Activated CD8-positive, alpha-beta memory T cell treated with anti-CD3 and anti-CD28 coated beads, Interleukin-2, amount 10 ng/mL, durations not matched to agents 7 days and 5 days (primary cell): Measurements from ENCODE around the gene CAMTA1. TPM values are rescaled to one million over a fixed set of nuclear protein-coding genes. Genes with fewer than 3 reads are reported as not detected.

Experiments
- ATAC-seq: fragments of 150-1000 bp; cut with Tn5 transposase; one replicate; pipeline ENCODE4 v1.10.0; 2021; ENCODE audit warnings: moderate library complexity
- CTCF ChIA-PET: fragments of 350-600 bp; sonication (Branson Sonifier 250); formaldehyde crosslinking; loops from one replicate; lab custom pipeline; 2021; ENCODE audit warnings: antibody characterized with exemption; lab: Charles Lee
- DNase-seq: peaks from one replicate; pipeline ENCODE4 v3.0.0-alpha.2; 2020
- H3K27ac Mint-ChIP-seq: one replicate; pipeline ENCODE4 v1.8.0; 2021; ENCODE audit warnings: mild to moderate bottlenecking, mixed read lengths
- H3K27me3 Mint-ChIP-seq: one replicate; pipeline ENCODE4 v1.8.0; 2021; ENCODE audit warnings: mixed read lengths
- H3K36me3 Mint-ChIP-seq: one replicate; pipeline ENCODE4 v1.8.0; 2021; ENCODE audit warnings: mild to moderate bottlenecking, mixed read lengths
- H3K4me1 Mint-ChIP-seq: one replicate; pipeline ENCODE4 v1.8.0; 2021; ENCODE audit warnings: mixed read lengths
- H3K4me3 Mint-ChIP-seq: one replicate; pipeline ENCODE4 v1.8.0; 2021; ENCODE audit warnings: mild to moderate bottlenecking, moderate library complexity, mixed read lengths
- H3K9me3 Mint-ChIP-seq: one replicate; pipeline ENCODE4 v1.8.0; 2022; ENCODE audit warnings: low read depth, mixed read lengths
- total RNA-seq, 2 experiments: library from RNA; stranded (reverse); gene quantifications; one replicate each; pipeline ENCODE4 v1.2.3, GENCODE V29; 2021

CAMTA1 gene
- total RNA-seq, 2 experiments from 2014 or later: 42.8 to 43.2 TPM

GRCh38 chr1:7228252-7228961 lies 443.2 kb downstream of the CAMTA1 start:
- Mint-ChIP-seq H3K27me3 (no peaks in the 10 kb centered on the region), H3K27ac (no peak overlapping the region)

GRCh38 chr1:7229186-7229585 lies 443.9 kb downstream of the CAMTA1 start:
- CTCF ChIA-PET: no interaction called here
- ATAC-seq (no peak), DNase-seq (no peak)
- Mint-ChIP-seq H3K27me3 (no peaks in the 10 kb centered on the region), H3K36me3 (no peaks in the 10 kb centered on the region), H3K4me3 (no peak overlapping the region), H3K4me1 (no peaks in the 10 kb centered on the region), H3K9me3 (no peaks in the 10 kb centered on the region), H3K27ac (no peak overlapping the region)

More at GRCh38 chr1:7228252-7228961, 443.2 kb downstream of the CAMTA1 start:
- Mint-ChIP-seq H3K4me1 (no peaks in the 10 kb centered on the region), H3K9me3 (no peaks in the 10 kb centered on the region), H3K36me3 (no peaks in the 10 kb centered on the region), H3K4me3 (no peak overlapping the region)
- ATAC-seq (no peak), DNase-seq (no peak)
- CTCF ChIA-PET: no interaction called here

GRCh38 chr1:7229696-7230631 lies 444.7 kb downstream of the CAMTA1 start:
- H3K27ac Mint-ChIP-seq: no peak overlapping the region
- no peaks in the 10 kb centered on the region for H3K9me3 Mint-ChIP-seq
- no peaks in the 10 kb centered on the region for H3K36me3 Mint-ChIP-seq
- no peaks in the 10 kb centered on the region for H3K27me3 Mint-ChIP-seq
- no peak overlapping the region for H3K4me3 Mint-ChIP-seq
- DNase-seq (peak; percentile 5), ATAC-seq (no peak)
- CTCF ChIA-PET: no interaction called here
- no peaks in the 10 kb centered on the region for H3K4me1 Mint-ChIP-seq

- H3K9me3 Mint-ChIP-seq: no peaks in the 10 kb centered on the region
- ATAC-seq (no peak), DNase-seq (peak; percentile 7)
- H3K27ac Mint-ChIP-seq: no peak overlapping the region
- no peaks in the 10 kb centered on the region for H3K36me3 Mint-ChIP-seq
- CTCF ChIA-PET: no interaction called here
- H3K27me3 Mint-ChIP-seq: peaks cover 15% of the 10 kb centered on the region
- H3K4me3 Mint-ChIP-seq: no peak overlapping the region
- H3K4me1 Mint-ChIP-seq: no peaks in the 10 kb centered on the region
Measured at GRCh38 chr1:7232441-7233236, 447.4 kb downstream of the CAMTA1 start.

- H3K4me1 Mint-ChIP-seq: no peaks in the 10 kb centered on the region
- H3K27me3 Mint-ChIP-seq: peaks cover 15% of the 10 kb centered on the region
- DNase-seq (peak; percentile 35), ATAC-seq (no peak)
- H3K9me3 Mint-ChIP-seq: no peaks in the 10 kb centered on the region
- H3K4me3 Mint-ChIP-seq: no peak overlapping the region
- no peak overlapping the region for H3K27ac Mint-ChIP-seq
- no peaks in the 10 kb centered on the region for H3K36me3 Mint-ChIP-seq
- CTCF ChIA-PET: no interaction called here
Measured at GRCh38 chr1:7233237-7233540, 447.9 kb downstream of the CAMTA1 start.

- Mint-ChIP-seq H3K27ac (no peak overlapping the region), H3K4me1 (no peaks in the 10 kb centered on the region), H3K36me3 (no peaks in the 10 kb centered on the region), H3K4me3 (no peak overlapping the region), H3K27me3 (peaks cover 15% of the 10 kb centered on the region), H3K9me3 (no peaks in the 10 kb centered on the region)
- no peak for ATAC-seq
- peak; percentile 23 for DNase-seq
- CTCF ChIA-PET: no interaction called here
Measured at GRCh38 chr1:7233646-7234470, 448.6 kb downstream of the CAMTA1 start.

- peaks cover 17% of the 10 kb centered on the region for H3K27me3 Mint-ChIP-seq
- ATAC-seq: no peak
- H3K9me3 Mint-ChIP-seq: no peaks in the 10 kb centered on the region
- H3K36me3 Mint-ChIP-seq: no peaks in the 10 kb centered on the region
- no peak overlapping the region for H3K27ac Mint-ChIP-seq
- CTCF ChIA-PET: no interaction called here
- DNase-seq: peak; percentile 14
- H3K4me1 Mint-ChIP-seq: no peaks in the 10 kb centered on the region
- H3K4me3 Mint-ChIP-seq: no peak overlapping the region
Measured at GRCh38 chr1:7234471-7234755, 449.2 kb downstream of the CAMTA1 start.

- H3K36me3 Mint-ChIP-seq: no peaks in the 10 kb centered on the region
- DNase-seq: no peak
- CTCF ChIA-PET: no interaction called here
- no peak overlapping the region for H3K4me3 Mint-ChIP-seq
- H3K27ac Mint-ChIP-seq: no peak overlapping the region
- H3K27me3 Mint-ChIP-seq: peaks cover 17% of the 10 kb centered on the region
- ATAC-seq: no peak
- no peaks in the 10 kb centered on the region for H3K9me3 Mint-ChIP-seq
- no peaks in the 10 kb centered on the region for H3K4me1 Mint-ChIP-seq
Measured at GRCh38 chr1:7235871-7236517, 450.7 kb downstream of the CAMTA1 start.

- no peaks in the 10 kb centered on the region for H3K9me3 Mint-ChIP-seq
- CTCF ChIA-PET: no interaction called here
- ATAC-seq: no peak
- H3K27ac Mint-ChIP-seq: no peak overlapping the region
- no peaks in the 10 kb centered on the region for H3K4me1 Mint-ChIP-seq
- no peaks in the 10 kb centered on the region for H3K36me3 Mint-ChIP-seq
- no peak for DNase-seq
- H3K27me3 Mint-ChIP-seq: peaks cover 24% of the 10 kb centered on the region
- no peak overlapping the region for H3K4me3 Mint-ChIP-seq
Measured at GRCh38 chr1:7236844-7237515, 451.7 kb downstream of the CAMTA1 start.

GRCh38 chr1:7247158-7247557 lies 461.9 kb downstream of the CAMTA1 start:
- no peak for ATAC-seq
- H3K4me1 Mint-ChIP-seq: no peaks in the 10 kb centered on the region
- peak; percentile 31 for DNase-seq
- no peak overlapping the region for H3K4me3 Mint-ChIP-seq
- H3K27me3 Mint-ChIP-seq: peaks cover 8% of the 10 kb centered on the region
- H3K9me3 Mint-ChIP-seq: no peaks in the 10 kb centered on the region
- CTCF ChIA-PET: no interaction called here
- H3K27ac Mint-ChIP-seq: no peak overlapping the region
- no peaks in the 10 kb centered on the region for H3K36me3 Mint-ChIP-seq

- ATAC-seq (no peak), DNase-seq (peak; percentile 31)
- Mint-ChIP-seq H3K36me3 (no peaks in the 10 kb centered on the region), H3K4me3 (no peak overlapping the region), H3K4me1 (no peaks in the 10 kb centered on the region), H3K27ac (no peak overlapping the region), H3K27me3 (peaks cover 8% of the 10 kb centered on the region), H3K9me3 (no peaks in the 10 kb centered on the region)
- CTCF ChIA-PET: no interaction called here
Measured at GRCh38 chr1:7247791-7248548, 462.7 kb downstream of the CAMTA1 start.
